Endothelial cell of umbilical vein (primary cell): ENCODE data around the gene ITGA2. TPM values are rescaled to one million over a fixed set of nuclear protein-coding genes. Genes with fewer than 3 reads are reported as not detected.

ENCODE experiments used
- BruUV-seq: library from RNA; stranded (reverse); fragments of 400-500 nt; replicated peaks from 2 replicates; lab custom pipeline; 2021; lab: Mats Ljungman, UMichigan
- CTCF ChIA-PET: fragments of 300-600, 350-600 bp; sonication (Branson Sonifier 250); formaldehyde crosslinking; loops from one replicate; lab custom pipeline; 2021; ENCODE audit warnings: antibody characterized with exemption, inconsistent platforms; lab: Charles Lee
- POLR2A ChIA-PET: fragments of 300-600, 350-600 bp; sonication (Branson Sonifier 250); formaldehyde crosslinking; loops from one replicate; lab custom pipeline; 2021; ENCODE audit warnings: antibody characterized with exemption, inconsistent platforms; lab: Charles Lee
- DNase-seq: peaks from one replicate; pipeline ENCODE4 v3.0.0-alpha.2; 2011; ENCODE audit warnings: low read depth, low spot score
- FAIRE-seq: peaks from 2 replicates; lab custom pipeline; 2011; peaks lifted over from hg19 to GRCh38; lab: Jason Lieb, UNC
- H2AFZ ChIP-seq: 2 replicates; pipeline ENCODE4 v1.6.0; 2012; ENCODE audit warnings: low read depth, low read length, control low read depth, inconsistent platforms
- H3K27ac ChIP-seq: 2 replicates; pipeline ENCODE4 v1.5.1; 2011; ENCODE audit warnings: low read depth, mild to moderate bottlenecking, control low read depth, low read length, moderate library complexity; ENCODE audit not compliant: insufficient read depth
- H3K27me3 ChIP-seq, 2 experiments: 2 replicates each; pipeline versions ENCODE4 v1.6.0 to v1.6.1; 2011; ENCODE audit warnings: low read length in 2 of 2, mixed read lengths in 1 of 2; ENCODE audit not compliant: control insufficient read depth in 2 of 2, insufficient read depth in 2 of 2
- H3K36me3 ChIP-seq, 2 experiments: 2 replicates in 1 of 2; 3 replicates in 1 of 2; pipeline ENCODE4 v1.5.1; 2011; ENCODE audit warnings: low read length in 2 of 2, mild to moderate bottlenecking in 1 of 2, moderate library complexity in 1 of 2; ENCODE audit not compliant: control insufficient read depth in 2 of 2, insufficient read depth in 2 of 2; ENCODE audit errors: extremely low read depth in 1 of 2
- H3K4me1 ChIP-seq: 3 replicates; pipeline ENCODE4 v1.5.1; 2011; ENCODE audit warnings: mild to moderate bottlenecking, low read length; ENCODE audit not compliant: control insufficient read depth, insufficient read depth; ENCODE audit errors: extremely low read depth
- H3K4me2 ChIP-seq: 2 replicates; pipeline ENCODE4 v1.6.1; 2011; ENCODE audit warnings: low read length, control low read depth, mixed read lengths; ENCODE audit not compliant: insufficient read depth
- H3K4me3 ChIP-seq, 3 experiments: fragments of 200-600 bp in 1 of 3; sonication (generic), shearing (Covaris generic) in 1 of 3; replicated peaks in 1 of 3; 2 replicates each; pipeline ENCODE4 v1.5.1; 2011 to 2016; ENCODE audit warnings: control low read depth in 3 of 3, low read length in 3 of 3, mild to moderate bottlenecking in 2 of 3, inconsistent platforms in 1 of 3, low read depth in 1 of 3, moderate library complexity in 1 of 3; ENCODE audit not compliant: insufficient read depth in 1 of 3
- H3K79me2 ChIP-seq: 2 replicates; pipeline ENCODE4 v1.6.0; 2012; ENCODE audit warnings: low read length, inconsistent platforms; ENCODE audit not compliant: control insufficient read depth, insufficient read depth
- H3K9ac ChIP-seq: replicated peaks from 2 replicates; pipeline ENCODE3; 2011; ENCODE audit warnings: low read length, control low read depth; ENCODE audit not compliant: insufficient read depth; ENCODE audit errors: extremely low read depth
- H3K9me1 ChIP-seq: replicated peaks from 3 replicates; pipeline ENCODE4 v1.6.0; 2011; ENCODE audit warnings: mild to moderate bottlenecking, low read length; ENCODE audit not compliant: control insufficient read depth, insufficient read depth; ENCODE audit errors: extremely low read depth
- H3K9me3 ChIP-seq: replicated peaks from 2 replicates; pipeline ENCODE4 v1.5.1; 2012; ENCODE audit warnings: low read length, inconsistent platforms; ENCODE audit not compliant: control insufficient read depth, insufficient read depth
- H4K20me1 ChIP-seq: replicated peaks from 2 replicates; pipeline ENCODE3; 2011; ENCODE audit warnings: mild to moderate bottlenecking, low read length; ENCODE audit not compliant: control insufficient read depth, insufficient read depth; ENCODE audit errors: extremely low read depth
- EZH2 ChIP-seq: IDR thresholded peaks from 2 replicates; pipeline ENCODE4 v1.6.1; 2012; ENCODE audit warnings: borderline replicate concordance, low read depth, mild to moderate bottlenecking, moderate library complexity, low read length, inconsistent platforms; ENCODE audit not compliant: severe bottlenecking
- GATA2 ChIP-seq: IDR thresholded peaks from 2 replicates; pipeline ENCODE4 v1.7.0; 2011; ENCODE audit warnings: low read depth, mild to moderate bottlenecking, moderate library complexity, mixed read lengths, low read length; ENCODE audit not compliant: insufficient read length, insufficient read depth
- JUN ChIP-seq: IDR thresholded peaks from 2 replicates; pipeline ENCODE4 v1.6.1; 2011; ENCODE audit warnings: borderline replicate concordance, low read depth; ENCODE audit not compliant: insufficient read length, insufficient read depth
- POLR2AphosphoS5 ChIP-seq: IDR thresholded peaks from 2 replicates; pipeline ENCODE4 v1.6.1; 2012; ENCODE audit warnings: low read depth, mild to moderate bottlenecking, control low read depth, low read length, moderate library complexity; ENCODE audit not compliant: insufficient read depth
- dilution Hi-C: fragments of 300-500 bp; cut with MboI; formaldehyde crosslinking; loops from one replicate; pipeline ENCODE4 v1.15.0; 2019; ENCODE audit warnings: low sequenced_read_pairs; ENCODE audit not compliant: extremely low pct_ligation_motif_present
- intact Hi-C: fragments of 100-400 bp; cut with micrococcal nuclease; formaldehyde crosslinking; loops from one replicate; pipeline ENCODE4 v1.10.0; 2022
- polyA plus RNA-seq, 4 experiments: library from polyadenylated mRNA; depleted of rRNA in 3 of 4; stranded (reverse) in 3 of 4; unstranded in 1 of 4; fragments of >200 nt; gene quantifications; 2 replicates each; pipeline versions ENCODE4 v1.2.1 to v1.2.3, GENCODE V29; 2011 to 2012; ENCODE audit warnings: missing spikeins in 1 of 4
- total RNA-seq: library from RNA; stranded (reverse); gene quantifications from 2 replicates; pipeline ENCODE4 v1.2.3, GENCODE V29; 2021
- TF ChIP-seq, protein P1 (sequence below): IDR thresholded peaks from 2 replicates; pipeline ENCODE4 v1.6.1; 2011; ENCODE audit not compliant: insufficient read depth, insufficient read length

The ITGA2 gene
- total and polyA plus RNA-seq, 2 donors (not counting 3 experiments of a cell fraction or from before 2014, with no cell fraction given), result 11.2 to 62.3 TPM

DNA sequence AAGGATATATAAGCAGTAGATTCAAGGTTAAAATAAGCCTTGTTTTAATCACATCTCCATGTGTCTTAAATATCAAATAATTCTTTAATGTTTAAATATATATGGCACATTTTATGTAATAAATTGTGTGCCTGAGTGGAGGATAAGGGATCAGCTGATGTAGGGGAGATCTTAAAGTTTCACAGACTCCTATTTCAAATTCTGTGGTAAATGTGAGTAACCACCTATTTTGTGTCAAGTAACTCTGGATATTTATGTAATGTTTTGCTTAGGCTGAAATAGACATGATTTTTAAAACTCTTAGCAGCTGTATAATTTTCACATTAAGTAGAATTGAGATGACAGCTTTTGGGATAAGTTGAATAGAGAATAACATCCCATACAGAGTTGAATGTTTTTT lies 41.3 kb upstream of the ITGA2 start:
- Histone ChIP-seq H3K27me3 (no peaks in the 10 kb centered on the region), H3K27ac (peak overlapping the region; percentile 52), H3K4me1 (peaks cover 33% of the 10 kb centered on the region), H3K9me3 (no peaks in the 10 kb centered on the region), H2AFZ (no peak overlapping the region), H3K9ac (peak overlapping the region; percentile 19), H3K4me2 (peak overlapping the region; percentile 46), H3K36me3 (no peaks in the 10 kb centered on the region), H3K79me2 (no peaks in the 10 kb centered on the region), H4K20me1 (no peaks in the 10 kb centered on the region), H3K9me1 (no peaks in the 10 kb centered on the region), H3K4me3 (no peak overlapping the region)
- POLR2A ChIA-PET, result interaction anchor here (0.6 kb wide), 1 partner anchor 162 kb away, joined by 3 read pairs; the partner anchor contains the start of gene MOCS2
- intact Hi-C loops (loop anchor here (1.0 kb wide), 6 partner anchors 26 to 148 kb away; partner anchors contain the start of gene ITGA2), dilution Hi-C loops (no loop called here)
- CTCF ChIA-PET, result interaction anchor here (0.6 to 3.8 kb wide), 49 partner anchors 7 to 202 kb away, joined by 3 to 148 read pairs (median 6); partner anchors contain the start of genes ITGA1, ITGA2, MOCS2 and PELO
- FAIRE-seq (no peak), DNase-seq (no peak)
- TF ChIP-seq GATA2 (no peak), EZH2 (no peak), POLR2AphosphoS5 (no peak), JUN (no peak)
- TF ChIP-seq, protein P1, sequence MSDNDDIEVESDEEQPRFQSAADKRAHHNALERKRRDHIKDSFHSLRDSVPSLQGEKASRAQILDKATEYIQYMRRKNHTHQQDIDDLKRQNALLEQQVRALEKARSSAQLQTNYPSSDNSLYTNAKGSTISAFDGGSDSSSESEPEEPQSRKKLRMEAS, result no peak
- TSS peak; percentile 31 for BruUV-seq
